ENCODE results near the gene SORCS2.
A peak's percentile ranks its signal among the peaks of the same experiment; 100 is the strongest.

Gene SORCS2

GRCh38 chr4:7186516-7187167 is 5.7 kb upstream of the SORCS2 start:
- no peak for DNase-seq (ENCODE audit: low read depth)

- no peak for DNase-seq (ENCODE audit: low read depth)
These were observed 5.2 kb upstream of the SORCS2 start for GRCh38 chr4:7187168-7187535.

- no peak for DNase-seq (ENCODE audit: low read depth)
These were observed 4.6 kb upstream of the SORCS2 start for GRCh38 chr4:7187691-7188090.

- no peak for DNase-seq (ENCODE audit: low read depth)
These were observed 3.3 kb upstream of the SORCS2 start for GRCh38 chr4:7189066-7189465.

- no peak for DNase-seq (ENCODE audit: low read depth)
These were observed 2.7 kb upstream of the SORCS2 start for GRCh38 chr4:7189475-7190277.

GRCh38 chr4:7190278-7190594 is 2.1 kb upstream of the SORCS2 start:
- DNase-seq (ENCODE audit: low read depth), result no peak

- DNase-seq (ENCODE audit: low read depth), result no peak
These were observed 1.4 kb upstream of the SORCS2 start for GRCh38 chr4:7190691-7191545.

GRCh38 chr4:7191546-7192251 is 639 bp upstream of the SORCS2 start:
- DNase-seq (ENCODE audit: low read depth), result no peak

GRCh38 chr4:7193030-7193958 is 956 bp downstream of the SORCS2 start:
- DNase-seq (ENCODE audit: low read depth), result no peak

GRCh38 chr4:7194251-7195140 is 2.2 kb downstream of the SORCS2 start:
- peak; percentile 9 for DNase-seq (ENCODE audit: low read depth)

GRCh38 chr4:7195141-7195515 is 2.8 kb downstream of the SORCS2 start:
- DNase-seq (ENCODE audit: low read depth), result no peak

GRCh38 chr4:7195546-7196287 is 3.4 kb downstream of the SORCS2 start:
- DNase-seq (ENCODE audit: low read depth), result no peak

GRCh38 chr4:7196288-7196651 is 3.9 kb downstream of the SORCS2 start:
- DNase-seq (ENCODE audit: low read depth), result no peak

- DNase-seq (ENCODE audit: low read depth), result no peak
These were observed 4.4 kb downstream of the SORCS2 start for GRCh38 chr4:7196736-7197135.

GRCh38 chr4:7197910-7198309 is 5.6 kb downstream of the SORCS2 start:
- DNase-seq (ENCODE audit: low read depth), result no peak

- DNase-seq (ENCODE audit: low read depth), result no peak
These were observed 6.2 kb downstream of the SORCS2 start for GRCh38 chr4:7198440-7199128.

- no peak for DNase-seq (ENCODE audit: low read depth)
These were observed 6.9 kb downstream of the SORCS2 start for GRCh38 chr4:7199129-7199725.

GRCh38 chr4:7199771-7200441 is 7.6 kb downstream of the SORCS2 start:
- DNase-seq (ENCODE audit: low read depth), result no peak

Data from stimulated activated CD8-positive, alpha-beta memory T cell treated with anti-CD3 and anti-CD28 coated beads, Interleukin-15, amount 100 ng/mL, for 24 hours (primary cell).